Activated CD8-positive, alpha-beta T cell treated with anti-CD3 and anti-CD28 coated beads for 36 hours (primary cell): ENCODE data around the gene CRYBA4. TPM values are rescaled to one million over a fixed set of nuclear protein-coding genes. Genes with fewer than 3 reads are reported as not detected.

Experiments used
- ATAC-seq: fragments of 200-7000 bp; cut with Tn5 transposase; one replicate; pipeline ENCODE4 v1.10.0; 2021; ENCODE audit warnings: mild to moderate bottlenecking, moderate library complexity
- CTCF ChIA-PET: fragments of 350-600 bp; sonication (Branson Sonifier 250); formaldehyde crosslinking; loops from one replicate; lab custom pipeline; 2021; ENCODE audit warnings: antibody characterized with exemption; lab: Charles Lee
- POLR2A ChIA-PET: fragments of 350-600 bp; sonication (Branson Sonifier 250); formaldehyde crosslinking; loops from one replicate; lab custom pipeline; 2021; ENCODE audit warnings: antibody characterized with exemption; lab: Charles Lee
- DNase-seq: peaks from one replicate; pipeline ENCODE4 v3.0.0-alpha.2; 2020
- H3K27ac Mint-ChIP-seq: one replicate; pipeline ENCODE4 v1.8.0; 2021; ENCODE audit warnings: mild to moderate bottlenecking, mixed read lengths
- H3K27me3 Mint-ChIP-seq: one replicate; pipeline ENCODE4 v1.8.0; 2021; ENCODE audit warnings: mixed read lengths
- H3K36me3 Mint-ChIP-seq: one replicate; pipeline ENCODE4 v1.8.0; 2021; ENCODE audit warnings: low read depth, mixed read lengths
- H3K4me1 Mint-ChIP-seq: one replicate; pipeline ENCODE4 v1.8.0; 2021; ENCODE audit warnings: low read depth, mixed read lengths
- H3K4me3 Mint-ChIP-seq: one replicate; pipeline ENCODE4 v1.8.0; 2021; ENCODE audit warnings: mild to moderate bottlenecking, moderate library complexity, mixed read lengths
- H3K9me3 Mint-ChIP-seq: one replicate; pipeline ENCODE4 v1.8.0; 2021; ENCODE audit warnings: mixed read lengths
- CTCF ChIP-seq: fragments of 200-600 bp; IDR thresholded peaks from one replicate; pipeline ENCODE4 v1.8.0; 2022; ENCODE audit warnings: antibody characterized with exemption, mild to moderate bottlenecking
- intact Hi-C: fragments of 100-400 bp; cut with micrococcal nuclease; formaldehyde crosslinking; loops from one replicate; pipeline ENCODE4 v1.10.0; 2022
- total RNA-seq, 2 experiments: library from RNA; stranded (reverse); gene quantifications; one replicate each; pipeline ENCODE4 v1.2.3, GENCODE V29; 2021

Gene CRYBA4
- total RNA-seq, 2 experiments from 2014 or later = not detected

- ATAC-seq = no peak
- POLR2A ChIA-PET = interaction anchor here (1.1 kb wide), 1 partner anchor 20 kb away, joined by 3 read pairs; no protein-coding TSS in a partner anchor
- no peak within 1 kb of the TSS for H3K27ac Mint-ChIP-seq
Observed at GRCh38 chr22:26617271-26618199, 4.2 kb upstream of the CRYBA4 start, which contains the start of gene CRYBB1. Gene CRYBB1, minus strand, starts transcription at chr22:26618027. Its CDS starts 1,708 bp downstream, at chr22:26616319.

GRCh38 chr22:26618455-26618854 lies 3.3 kb upstream of the CRYBA4 start:
- DNase-seq (no peak), ATAC-seq (no peak)
- Mint-ChIP-seq H3K27ac (no peak overlapping the region), H3K27me3 (no peaks in the 10 kb centered on the region), H3K4me1 (peaks cover 12% of the 10 kb centered on the region), H3K4me3 (no peak overlapping the region), H3K36me3 (no peaks in the 10 kb centered on the region), H3K9me3 (no peaks in the 10 kb centered on the region)
- CTCF ChIA-PET = no interaction called here
- intact Hi-C loops = no loop called here
- TF ChIP-seq CTCF = no peak
- POLR2A ChIA-PET = interaction anchor here (1.1 kb wide), 1 partner anchor 21 kb away, joined by 3 read pairs; no protein-coding TSS in a partner anchor

More at GRCh38 chr22:26617271-26618199, 4.2 kb upstream of the CRYBA4 start, which contains the start of gene CRYBB1:
- Mint-ChIP-seq H3K27me3 (no peaks in the 10 kb centered on the region), H3K9me3 (no peaks in the 10 kb centered on the region), H3K36me3 (no peaks in the 10 kb centered on the region), H3K4me3 (no peak within 1 kb of the TSS), H3K4me1 (peaks cover 12% of the 10 kb centered on the region)
- intact Hi-C loops = no loop called here
- CTCF ChIA-PET = no interaction called here
- no peak for DNase-seq
- no peak for TF ChIP-seq CTCF

- CTCF ChIA-PET = no interaction called here
- Mint-ChIP-seq H3K4me3 (no peak overlapping the region), H3K9me3 (no peaks in the 10 kb centered on the region), H3K27me3 (no peaks in the 10 kb centered on the region), H3K4me1 (peaks cover 12% of the 10 kb centered on the region), H3K27ac (no peak overlapping the region), H3K36me3 (no peaks in the 10 kb centered on the region)
- POLR2A ChIA-PET = no interaction called here
- intact Hi-C loops = no loop called here
- DNase-seq = no peak
- TF ChIP-seq CTCF = no peak
- ATAC-seq = no peak
Observed at GRCh38 chr22:26619510-26619909, 2.3 kb upstream of the CRYBA4 start.

GRCh38 chr22:26620197-26620596 lies 1.6 kb upstream of the CRYBA4 start:
- Mint-ChIP-seq H3K9me3 (no peaks in the 10 kb centered on the region), H3K4me3 (no peak overlapping the region), H3K36me3 (no peaks in the 10 kb centered on the region), H3K27me3 (no peaks in the 10 kb centered on the region), H3K4me1 (peaks cover 10% of the 10 kb centered on the region), H3K27ac (no peak overlapping the region)
- intact Hi-C loops = no loop called here
- POLR2A ChIA-PET = no interaction called here
- no peak for DNase-seq
- no peak for ATAC-seq
- TF ChIP-seq CTCF = no peak
- CTCF ChIA-PET = no interaction called here

- intact Hi-C loops = no loop called here
- H3K4me3 Mint-ChIP-seq = no peak overlapping the region
- H3K4me1 Mint-ChIP-seq = peaks cover 11% of the 10 kb centered on the region
- no peaks in the 10 kb centered on the region for H3K9me3 Mint-ChIP-seq
- TF ChIP-seq CTCF = no peak
- ATAC-seq = no peak
- H3K36me3 Mint-ChIP-seq = no peaks in the 10 kb centered on the region
- no peak overlapping the region for H3K27ac Mint-ChIP-seq
- ChIA-PET CTCF (interaction anchor here (1.1 to 1.3 kb wide), 5 partner anchors 11 to 142 kb away, joined by 3 to 4 read pairs (median 3); no protein-coding TSS in a partner anchor), POLR2A (interaction anchor here (2.0 kb wide), 1 partner anchor 13 kb away, joined by 7 read pairs; no protein-coding TSS in a partner anchor)
- no peak for DNase-seq
- H3K27me3 Mint-ChIP-seq = no peaks in the 10 kb centered on the region
Observed at GRCh38 chr22:26623984-26624383, 2.2 kb downstream of the CRYBA4 start.
